ENCODE results near the gene APEH.
"Not testable (repeated sequence)": the region's sequence is repeated elsewhere in the genome, so short reads cannot be mapped to it uniquely, and the experiment has no call there.

Gene APEH

GRCh38 chr3:49681543-49681942 lies 7.4 kb downstream of the APEH start:
- H3K4me3 ChIP-seq (ENCODE audit: low read depth, low read length): no peak overlapping the region
- DNase-seq (ENCODE audit: low read depth): no peak
- no peak for TF ChIP-seq CTCF (IDR thresholded peaks at IDR 0.05; ENCODE audit: insufficient read depth, low read depth, low read length, missing control alignments)

- no peak overlapping the region for H3K4me3 ChIP-seq (ENCODE audit: low read depth, low read length)
- no peak for DNase-seq (ENCODE audit: low read depth)
- TF ChIP-seq CTCF (IDR thresholded peaks at IDR 0.05; ENCODE audit: insufficient read depth, low read depth, low read length, missing control alignments): no peak
Observed at GRCh38 chr3:49683162-49683561, 9.0 kb downstream of the APEH start.

- not testable (repeated sequence) for DNase-seq (ENCODE audit: low read depth); H3K4me3 ChIP-seq (ENCODE audit: low read depth, low read length)
Observed at GRCh38 chr3:49684453-49684852, 10.3 kb downstream of the APEH start.

- not testable (repeated sequence) for H3K4me3 ChIP-seq (ENCODE audit: low read depth, low read length); DNase-seq (ENCODE audit: low read depth)
Observed at GRCh38 chr3:49685103-49685502, 11.0 kb downstream of the APEH start.

- not testable (repeated sequence) for H3K4me3 ChIP-seq (ENCODE audit: low read depth, low read length); DNase-seq (ENCODE audit: low read depth)
Observed at GRCh38 chr3:49685846-49686245, 11.7 kb downstream of the APEH start.

GRCh38 chr3:49686346-49686745 lies 12.2 kb downstream of the APEH start:
- H3K4me3 ChIP-seq (ENCODE audit: low read depth, low read length); DNase-seq (ENCODE audit: low read depth): not testable (repeated sequence)

GRCh38 chr3:49686769-49687423 lies 12.7 kb downstream of the APEH start:
- H3K4me3 ChIP-seq (ENCODE audit: low read depth, low read length); DNase-seq (ENCODE audit: low read depth): not testable (repeated sequence)

GRCh38 chr3:49687424-49687795 lies 13.3 kb downstream of the APEH start:
- H3K4me3 ChIP-seq (ENCODE audit: low read depth, low read length); DNase-seq (ENCODE audit: low read depth): not testable (repeated sequence)

GRCh38 chr3:49688338-49689045 lies 14.3 kb downstream of the APEH start:
- not testable (repeated sequence) for DNase-seq (ENCODE audit: low read depth)

GRCh38 chr3:49689046-49689907 lies 15.1 kb downstream of the APEH start, which contains the start of the genes MST1 and RNF123:
MST1 (minus strand) TSS chr3:49689474; CDS start chr3:49688691, 783 bp downstream.
RNF123 (plus strand) TSS chr3:49689557; CDS start chr3:49691166, 1,609 bp downstream.
- H3K4me3 ChIP-seq (ENCODE audit: low read depth, low read length): peak within 1 kb of the TSS; percentile 94
- DNase-seq (ENCODE audit: low read depth): peak; percentile 96
- TF ChIP-seq CTCF (IDR thresholded peaks at IDR 0.05; ENCODE audit: insufficient read depth, low read depth, low read length, missing control alignments): peak; percentile 41

More at GRCh38 chr3:49688338-49689045, 14.3 kb downstream of the APEH start:
- peak overlapping the region; percentile 94 for H3K4me3 ChIP-seq (ENCODE audit: low read depth, low read length)

GRCh38 chr3:49689908-49690624 lies 15.9 kb downstream of the APEH start:
- DNase-seq (ENCODE audit: low read depth): not testable (repeated sequence)

GRCh38 chr3:49690856-49691255 lies 16.7 kb downstream of the APEH start:
- DNase-seq (ENCODE audit: low read depth); H3K4me3 ChIP-seq (ENCODE audit: low read depth, low read length): not testable (repeated sequence)

More at GRCh38 chr3:49689908-49690624, 15.9 kb downstream of the APEH start:
- H3K4me3 ChIP-seq (ENCODE audit: low read depth, low read length): peak overlapping the region; percentile 94

- H3K4me3 ChIP-seq (ENCODE audit: low read depth, low read length); DNase-seq (ENCODE audit: low read depth): not testable (repeated sequence)
Observed at GRCh38 chr3:49691481-49691880, 17.3 kb downstream of the APEH start.

GRCh38 chr3:49694409-49695070 lies 20.4 kb downstream of the APEH start:
- not testable (repeated sequence) for DNase-seq (ENCODE audit: low read depth)

More at GRCh38 chr3:49694409-49695070, 20.4 kb downstream of the APEH start:
- H3K4me3 ChIP-seq (ENCODE audit: low read depth, low read length): not testable (repeated sequence)
